HEK293 (cell line): ENCODE data around the gene FOSL1.

Experiments used
- MYNN ChIP-seq: fragments of 450-650 bp; formaldehyde crosslinking; IDR thresholded peaks from 2 replicates; pipeline ENCODE4 v1.5.1; 2016; ENCODE audit warnings: missing biosample characterization, missing genetic modification characterization, borderline replicate concordance
- ZBTB7A ChIP-seq: fragments of 450-650 bp; formaldehyde crosslinking; IDR thresholded peaks from 2 replicates; pipeline ENCODE4 v1.5.1; 2016; ENCODE audit warnings: low read depth, missing biosample characterization, missing genetic modification characterization
- ZNF623 ChIP-seq: fragments of 450-650 bp; formaldehyde crosslinking; IDR thresholded peaks from 2 replicates; pipeline ENCODE4 v1.5.1; 2016; ENCODE audit warnings: missing biosample characterization, missing genetic modification characterization
- TF ChIP-seq, protein P1 (sequence below): fragments of 450-650 bp; formaldehyde crosslinking; IDR thresholded peaks from 2 replicates; pipeline ENCODE4 v1.5.1; 2016; ENCODE audit warnings: missing biosample characterization, missing genetic modification characterization
- TF ChIP-seq, protein P2 (sequence below): fragments of 450-650 bp; formaldehyde crosslinking; conservative IDR thresholded peaks from 2 replicates; pipeline ENCODE4 v1.5.1; 2016; ENCODE audit warnings: low read depth, missing biosample characterization, missing genetic modification characterization
- TF ChIP-seq, protein P3 (sequence below): fragments of 450-650 bp; formaldehyde crosslinking; IDR thresholded peaks from 2 replicates; pipeline ENCODE4 v1.5.1; 2017; ENCODE audit warnings: missing biosample characterization, missing genetic modification characterization

DNA sequence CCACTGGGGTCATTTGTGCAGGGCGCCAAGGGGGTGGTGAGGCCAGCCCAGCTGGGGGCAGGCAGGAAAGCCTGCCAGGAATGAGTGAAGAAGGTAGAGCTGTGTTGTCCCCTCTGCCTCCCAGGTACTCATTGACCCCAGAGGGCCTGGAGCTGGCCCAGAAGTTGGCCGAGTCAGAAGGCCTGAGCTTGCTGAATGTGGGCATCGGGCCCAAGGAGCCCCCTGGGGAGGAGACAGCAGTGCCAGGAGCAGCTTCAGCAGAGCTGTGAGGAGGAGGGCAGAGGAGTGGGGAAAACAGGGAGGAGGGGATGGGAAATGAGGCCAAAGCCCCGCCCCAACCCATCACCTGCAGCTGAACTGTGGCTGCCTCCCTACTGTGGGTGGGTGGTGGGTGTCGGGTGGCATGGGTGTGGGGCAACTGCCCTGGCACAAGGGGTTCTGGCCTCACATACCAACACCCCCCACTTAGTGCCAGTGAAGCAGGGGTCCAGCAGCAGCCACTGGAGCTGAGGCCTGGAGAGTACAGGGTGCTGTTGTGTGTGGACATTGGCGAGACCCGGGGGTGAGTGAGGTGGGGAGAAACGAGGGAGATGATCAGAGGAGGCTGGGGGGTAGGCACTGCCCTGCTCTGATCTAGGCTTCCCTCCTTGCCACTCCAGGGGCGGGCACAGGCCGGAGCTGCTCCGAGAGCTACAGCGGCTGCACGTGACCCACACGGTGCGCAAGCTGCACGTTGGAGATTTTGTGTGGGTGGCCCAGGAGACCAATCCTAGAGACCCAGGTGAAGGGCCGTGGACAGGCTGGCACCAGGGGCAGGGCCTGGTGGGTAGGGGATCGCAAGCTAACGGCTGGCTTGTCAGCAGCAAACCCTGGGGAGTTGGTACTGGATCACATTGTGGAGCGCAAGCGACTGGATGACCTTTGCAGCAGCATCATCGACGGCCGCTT is 37.0 kb downstream of the FOSL1 start:
- no peak for TF ChIP-seq ZNF623 (tag by site-specific recombination)
- no peak for TF ChIP-seq MYNN
- TF ChIP-seq, protein P1, sequence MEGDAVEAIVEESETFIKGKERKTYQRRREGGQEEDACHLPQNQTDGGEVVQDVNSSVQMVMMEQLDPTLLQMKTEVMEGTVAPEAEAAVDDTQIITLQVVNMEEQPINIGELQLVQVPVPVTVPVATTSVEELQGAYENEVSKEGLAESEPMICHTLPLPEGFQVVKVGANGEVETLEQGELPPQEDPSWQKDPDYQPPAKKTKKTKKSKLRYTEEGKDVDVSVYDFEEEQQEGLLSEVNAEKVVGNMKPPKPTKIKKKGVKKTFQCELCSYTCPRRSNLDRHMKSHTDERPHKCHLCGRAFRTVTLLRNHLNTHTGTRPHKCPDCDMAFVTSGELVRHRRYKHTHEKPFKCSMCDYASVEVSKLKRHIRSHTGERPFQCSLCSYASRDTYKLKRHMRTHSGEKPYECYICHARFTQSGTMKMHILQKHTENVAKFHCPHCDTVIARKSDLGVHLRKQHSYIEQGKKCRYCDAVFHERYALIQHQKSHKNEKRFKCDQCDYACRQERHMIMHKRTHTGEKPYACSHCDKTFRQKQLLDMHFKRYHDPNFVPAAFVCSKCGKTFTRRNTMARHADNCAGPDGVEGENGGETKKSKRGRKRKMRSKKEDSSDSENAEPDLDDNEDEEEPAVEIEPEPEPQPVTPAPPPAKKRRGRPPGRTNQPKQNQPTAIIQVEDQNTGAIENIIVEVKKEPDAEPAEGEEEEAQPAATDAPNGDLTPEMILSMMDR = no peak
- no peak for TF ChIP-seq ZBTB7A (tag by site-specific recombination)
- TF ChIP-seq, protein P2, sequence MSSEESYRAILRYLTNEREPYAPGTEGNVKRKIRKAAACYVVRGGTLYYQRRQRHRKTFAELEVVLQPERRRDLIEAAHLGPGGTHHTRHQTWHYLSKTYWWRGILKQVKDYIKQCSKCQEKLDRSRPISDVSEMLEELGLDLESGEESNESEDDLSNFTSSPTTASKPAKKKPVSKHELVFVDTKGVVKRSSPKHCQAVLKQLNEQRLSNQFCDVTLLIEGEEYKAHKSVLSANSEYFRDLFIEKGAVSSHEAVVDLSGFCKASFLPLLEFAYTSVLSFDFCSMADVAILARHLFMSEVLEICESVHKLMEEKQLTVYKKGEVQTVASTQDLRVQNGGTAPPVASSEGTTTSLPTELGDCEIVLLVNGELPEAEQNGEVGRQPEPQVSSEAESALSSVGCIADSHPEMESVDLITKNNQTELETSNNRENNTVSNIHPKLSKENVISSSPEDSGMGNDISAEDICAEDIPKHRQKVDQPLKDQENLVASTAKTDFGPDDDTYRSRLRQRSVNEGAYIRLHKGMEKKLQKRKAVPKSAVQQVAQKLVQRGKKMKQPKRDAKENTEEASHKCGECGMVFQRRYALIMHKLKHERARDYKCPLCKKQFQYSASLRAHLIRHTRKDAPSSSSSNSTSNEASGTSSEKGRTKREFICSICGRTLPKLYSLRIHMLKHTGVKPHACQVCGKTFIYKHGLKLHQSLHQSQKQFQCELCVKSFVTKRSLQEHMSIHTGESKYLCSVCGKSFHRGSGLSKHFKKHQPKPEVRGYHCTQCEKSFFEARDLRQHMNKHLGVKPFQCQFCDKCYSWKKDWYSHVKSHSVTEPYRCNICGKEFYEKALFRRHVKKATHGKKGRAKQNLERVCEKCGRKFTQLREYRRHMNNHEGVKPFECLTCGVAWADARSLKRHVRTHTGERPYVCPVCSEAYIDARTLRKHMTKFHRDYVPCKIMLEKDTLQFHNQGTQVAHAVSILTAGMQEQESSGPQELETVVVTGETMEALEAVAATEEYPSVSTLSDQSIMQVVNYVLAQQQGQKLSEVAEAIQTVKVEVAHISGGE (tag by site-specific recombination) = no peak
- TF ChIP-seq, protein P3, sequence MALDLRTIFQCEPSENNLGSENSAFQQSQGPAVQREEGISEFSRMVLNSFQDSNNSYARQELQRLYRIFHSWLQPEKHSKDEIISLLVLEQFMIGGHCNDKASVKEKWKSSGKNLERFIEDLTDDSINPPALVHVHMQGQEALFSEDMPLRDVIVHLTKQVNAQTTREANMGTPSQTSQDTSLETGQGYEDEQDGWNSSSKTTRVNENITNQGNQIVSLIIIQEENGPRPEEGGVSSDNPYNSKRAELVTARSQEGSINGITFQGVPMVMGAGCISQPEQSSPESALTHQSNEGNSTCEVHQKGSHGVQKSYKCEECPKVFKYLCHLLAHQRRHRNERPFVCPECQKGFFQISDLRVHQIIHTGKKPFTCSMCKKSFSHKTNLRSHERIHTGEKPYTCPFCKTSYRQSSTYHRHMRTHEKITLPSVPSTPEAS (tag by site-specific recombination) = no peak
